Testis (tissue), 2 donors: ENCODE measurements around the gene CLDN34.

ENCODE experiments used
- POLR2A ChIP-seq: fragments of 450-650 bp; IDR thresholded peaks from one replicate; pipeline ENCODE4 v1.6.1; 2017; ENCODE audit warnings: antibody characterized with exemption, mild to moderate bottlenecking, moderate library complexity
- TF ChIP-seq, protein P1 (sequence below), 3 experiments: fragments of 450-650 bp in 2 of 3; fragments of 200-600 bp in 1 of 3; sonication (generic) in 1 of 3; IDR thresholded peaks; one replicate each; pipeline ENCODE4 v1.5.1; 2016 to 2019; ENCODE audit warnings: antibody characterized with exemption in 3 of 3, mild to moderate bottlenecking in 2 of 3, moderate library complexity in 1 of 3

DNA sequence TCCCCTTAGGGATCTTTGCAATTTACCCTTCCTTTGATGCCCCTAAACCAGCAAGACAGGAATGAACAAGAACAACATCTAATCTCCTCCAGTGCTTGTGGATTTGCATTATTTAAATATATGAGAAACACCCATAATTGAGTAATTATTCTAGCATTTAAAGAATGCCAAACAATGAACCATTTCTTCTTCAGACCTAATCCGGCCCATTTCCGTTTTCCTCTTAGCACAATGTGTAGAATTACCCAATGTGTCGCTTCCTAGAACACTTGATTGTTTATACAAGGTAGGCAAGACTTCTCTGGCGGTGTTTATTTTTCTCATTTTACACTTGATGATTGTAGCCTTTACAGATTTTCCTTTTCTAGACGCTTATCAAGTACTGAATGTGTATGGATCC, 43.5 kb downstream of the CLDN34 start:
- TF ChIP-seq, protein P1, sequence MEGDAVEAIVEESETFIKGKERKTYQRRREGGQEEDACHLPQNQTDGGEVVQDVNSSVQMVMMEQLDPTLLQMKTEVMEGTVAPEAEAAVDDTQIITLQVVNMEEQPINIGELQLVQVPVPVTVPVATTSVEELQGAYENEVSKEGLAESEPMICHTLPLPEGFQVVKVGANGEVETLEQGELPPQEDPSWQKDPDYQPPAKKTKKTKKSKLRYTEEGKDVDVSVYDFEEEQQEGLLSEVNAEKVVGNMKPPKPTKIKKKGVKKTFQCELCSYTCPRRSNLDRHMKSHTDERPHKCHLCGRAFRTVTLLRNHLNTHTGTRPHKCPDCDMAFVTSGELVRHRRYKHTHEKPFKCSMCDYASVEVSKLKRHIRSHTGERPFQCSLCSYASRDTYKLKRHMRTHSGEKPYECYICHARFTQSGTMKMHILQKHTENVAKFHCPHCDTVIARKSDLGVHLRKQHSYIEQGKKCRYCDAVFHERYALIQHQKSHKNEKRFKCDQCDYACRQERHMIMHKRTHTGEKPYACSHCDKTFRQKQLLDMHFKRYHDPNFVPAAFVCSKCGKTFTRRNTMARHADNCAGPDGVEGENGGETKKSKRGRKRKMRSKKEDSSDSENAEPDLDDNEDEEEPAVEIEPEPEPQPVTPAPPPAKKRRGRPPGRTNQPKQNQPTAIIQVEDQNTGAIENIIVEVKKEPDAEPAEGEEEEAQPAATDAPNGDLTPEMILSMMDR (IDR thresholded peaks at IDR 0.05): no peak
- no peak for TF ChIP-seq POLR2A
